ENCODE data around the gene TRIM31. TPM values are rescaled to one million over a fixed set of nuclear protein-coding genes. Genes with fewer than 3 reads are reported as not detected.

The TRIM31 gene
- total and polyA plus RNA-seq, 7 donors, result 0.36 to 133 (median 92.2) TPM; not detected in 2

DNA sequence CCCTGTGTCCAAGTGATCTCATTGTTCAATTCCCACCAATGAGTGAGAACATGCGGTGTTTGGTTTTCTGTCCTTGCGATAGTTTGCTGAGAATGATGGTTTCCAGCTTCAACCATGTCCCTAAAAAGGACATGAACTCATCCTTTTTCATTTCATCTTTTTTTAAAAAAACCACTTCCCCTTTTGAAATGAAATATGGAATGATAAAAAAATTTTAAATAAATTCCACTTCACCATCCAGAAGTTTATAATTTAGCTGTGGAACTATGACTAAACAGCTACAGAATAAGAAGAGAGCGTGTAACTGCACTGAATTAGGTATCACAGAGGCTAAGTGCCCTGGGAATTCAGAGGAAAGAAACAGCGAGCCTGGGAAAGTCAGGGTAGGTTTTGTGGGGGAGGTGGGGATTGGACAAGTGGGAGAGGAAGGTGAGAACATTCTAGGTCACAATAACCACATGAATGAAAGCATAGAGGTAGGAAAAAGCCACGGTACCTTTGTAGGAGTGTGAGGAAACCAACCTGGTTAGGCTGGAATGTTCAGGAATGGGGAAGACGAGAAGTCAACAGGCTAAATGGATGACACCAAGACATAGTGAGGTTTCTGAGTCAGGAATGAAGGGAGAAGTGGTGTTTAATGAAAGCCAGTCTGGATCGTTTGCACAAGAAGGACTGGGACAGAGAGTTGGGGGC, 37.1 kb upstream of the TRIM31 start:
- WGBS, 2 donors, result 78 to 88% methylated on average over 7 of the region's 7 CpGs
- Histone ChIP-seq H3K27ac (no peak overlapping the region), H3K9me3 (no peaks in the 10 kb centered on the region), H3K4me1 (no peaks in the 10 kb centered on the region), H3K36me3 (no peaks in the 10 kb centered on the region), H3K4me3 (no peak overlapping the region), H3K27me3 (peaks cover 0 to 22% (median 7%) of the 10 kb centered on the region in 3 donors)
- intact Hi-C loops (cut with DNase I), result no loop called here
- DNase-seq, result no peak
- TF ChIP-seq, protein P1, sequence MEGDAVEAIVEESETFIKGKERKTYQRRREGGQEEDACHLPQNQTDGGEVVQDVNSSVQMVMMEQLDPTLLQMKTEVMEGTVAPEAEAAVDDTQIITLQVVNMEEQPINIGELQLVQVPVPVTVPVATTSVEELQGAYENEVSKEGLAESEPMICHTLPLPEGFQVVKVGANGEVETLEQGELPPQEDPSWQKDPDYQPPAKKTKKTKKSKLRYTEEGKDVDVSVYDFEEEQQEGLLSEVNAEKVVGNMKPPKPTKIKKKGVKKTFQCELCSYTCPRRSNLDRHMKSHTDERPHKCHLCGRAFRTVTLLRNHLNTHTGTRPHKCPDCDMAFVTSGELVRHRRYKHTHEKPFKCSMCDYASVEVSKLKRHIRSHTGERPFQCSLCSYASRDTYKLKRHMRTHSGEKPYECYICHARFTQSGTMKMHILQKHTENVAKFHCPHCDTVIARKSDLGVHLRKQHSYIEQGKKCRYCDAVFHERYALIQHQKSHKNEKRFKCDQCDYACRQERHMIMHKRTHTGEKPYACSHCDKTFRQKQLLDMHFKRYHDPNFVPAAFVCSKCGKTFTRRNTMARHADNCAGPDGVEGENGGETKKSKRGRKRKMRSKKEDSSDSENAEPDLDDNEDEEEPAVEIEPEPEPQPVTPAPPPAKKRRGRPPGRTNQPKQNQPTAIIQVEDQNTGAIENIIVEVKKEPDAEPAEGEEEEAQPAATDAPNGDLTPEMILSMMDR (IDR thresholded peaks at IDR 0.05), result no peak
- TF ChIP-seq POLR2A (IDR thresholded peaks at IDR 0.05) (no peak), EP300 (IDR thresholded peaks at IDR 0.05) (no peak), POLR2AphosphoS5 (IDR thresholded peaks at IDR 0.05) (no peak)

DNA sequence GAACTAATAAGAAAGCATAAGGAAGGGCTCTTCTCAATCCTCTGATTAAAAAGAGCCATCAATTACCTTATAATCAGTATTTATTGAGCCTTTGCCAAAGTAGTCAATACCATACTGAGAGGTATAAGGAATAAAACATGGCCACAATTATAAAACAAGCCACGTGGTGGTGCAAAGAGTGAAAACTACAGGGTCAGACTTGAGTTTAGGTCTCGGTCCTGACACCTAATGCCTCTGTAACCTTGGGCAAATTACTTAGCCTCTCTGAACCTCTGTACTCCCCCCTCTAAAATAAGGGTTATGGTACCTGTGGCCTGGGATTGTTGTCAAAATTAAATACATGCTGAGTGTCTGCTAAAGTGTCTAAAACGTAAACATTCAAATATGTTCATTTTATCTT, 36.3 kb upstream of the TRIM31 start:
- TF ChIP-seq, protein P1 (IDR thresholded peaks at IDR 0.05), result no peak
- TF ChIP-seq POLR2A (IDR thresholded peaks at IDR 0.05) (no peak), POLR2AphosphoS5 (IDR thresholded peaks at IDR 0.05) (no peak), EP300 (IDR thresholded peaks at IDR 0.05) (no peak)
- no peaks in the 10 kb centered on the region for H3K4me1 ChIP-seq
- DNase-seq, result no peak
- peaks cover 0 to 28% (median 7%) of the 10 kb centered on the region in 3 donors for H3K27me3 ChIP-seq
- no peaks in the 10 kb centered on the region for H3K36me3 ChIP-seq
- H3K9me3 ChIP-seq, result no peaks in the 10 kb centered on the region
- intact Hi-C loops (cut with DNase I), result no loop called here
- WGBS, 2 donors, result 58 to 69% methylated on average over 3 of the region's 3 CpGs
- H3K27ac ChIP-seq, result no peak overlapping the region
- no peak overlapping the region for H3K4me3 ChIP-seq

DNA sequence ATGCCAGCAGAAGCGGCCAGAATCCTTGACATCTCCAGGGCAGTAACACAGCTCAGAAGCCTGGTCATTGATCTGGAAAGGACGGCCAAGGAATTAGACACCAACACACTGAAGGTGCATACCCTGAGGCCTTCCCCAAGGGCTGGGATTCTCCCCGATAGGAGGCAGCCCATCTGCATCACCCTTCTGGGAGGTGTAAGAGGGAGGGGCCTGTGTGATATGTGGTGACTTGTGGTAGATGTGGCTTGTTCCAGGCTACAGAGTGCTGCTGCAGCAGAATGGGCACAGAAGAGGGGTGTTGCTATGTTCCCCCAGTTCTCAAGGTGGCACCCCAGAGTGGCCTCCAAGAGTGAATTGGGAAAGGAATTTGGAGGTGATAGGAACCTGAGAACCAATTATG, 34.2 kb upstream of the TRIM31 start:
- WGBS, 2 donors, result 81 to 86% methylated on average over 3 of the region's 3 CpGs
- DNase-seq, result no peak

DNA sequence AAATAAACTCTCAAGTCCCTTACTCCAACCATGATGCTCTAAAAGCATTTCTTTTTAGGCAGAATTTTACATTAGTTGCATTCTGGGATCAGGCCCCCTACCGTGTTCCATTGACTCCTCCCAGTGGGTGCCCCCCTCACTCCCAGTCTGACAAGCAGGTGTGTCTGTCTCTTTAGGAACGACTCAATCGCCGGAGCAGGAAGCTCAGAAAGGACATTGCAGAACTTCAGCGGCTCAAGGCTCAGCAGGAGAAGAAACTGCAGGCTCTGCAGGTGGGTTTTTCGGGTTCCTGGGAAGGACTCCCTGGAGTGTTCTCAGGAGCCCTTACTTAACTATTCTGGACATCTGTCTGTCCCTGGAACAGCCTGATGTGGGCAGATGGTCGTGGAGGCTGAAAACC, 32.9 kb upstream of the TRIM31 start:
- no peaks in the 10 kb centered on the region for H3K36me3 ChIP-seq
- no peak overlapping the region for H3K4me3 ChIP-seq
- peaks cover 0 to 27% (median 7%) of the 10 kb centered on the region in 3 donors for H3K27me3 ChIP-seq
- H3K27ac ChIP-seq, result no peak overlapping the region
- no peak for DNase-seq
- intact Hi-C loops (cut with DNase I), result no loop called here
- 70 to 76% methylated on average over 7 of the region's 7 CpGs for WGBS, 2 donors
- no peaks in the 10 kb centered on the region for H3K4me1 ChIP-seq
- TF ChIP-seq EP300 (IDR thresholded peaks at IDR 0.05), result no peak
- TF ChIP-seq POLR2A (IDR thresholded peaks at IDR 0.05), result no peak
- TF ChIP-seq, protein P1 (IDR thresholded peaks at IDR 0.05), result no peak
- TF ChIP-seq POLR2AphosphoS5 (IDR thresholded peaks at IDR 0.05), result no peak
- H3K9me3 ChIP-seq, result no peaks in the 10 kb centered on the region

More for the DNA sequence above, 34.2 kb upstream of the TRIM31 start:
- no peak overlapping the region for H3K4me3 ChIP-seq
- no peak for TF ChIP-seq EP300 (IDR thresholded peaks at IDR 0.05)
- TF ChIP-seq, protein P1 (IDR thresholded peaks at IDR 0.05), result no peak
- TF ChIP-seq POLR2A (IDR thresholded peaks at IDR 0.05), result no peak
- TF ChIP-seq POLR2AphosphoS5 (IDR thresholded peaks at IDR 0.05), result no peak
- peaks cover 0 to 27% (median 7%) of the 10 kb centered on the region in 3 donors for H3K27me3 ChIP-seq
- H3K36me3 ChIP-seq, result no peaks in the 10 kb centered on the region
- H3K4me1 ChIP-seq, result no peaks in the 10 kb centered on the region
- H3K9me3 ChIP-seq, result no peaks in the 10 kb centered on the region
- intact Hi-C loops (cut with DNase I), result no loop called here
- no peak overlapping the region for H3K27ac ChIP-seq

All from sigmoid colon (tissue), 7 donors.